CD4-positive, alpha-beta T cell treated with Interleukin-12 subunit alpha and Interleukin-12 subunit beta, for 1 hour (primary cell): ENCODE data around the gene PCDHA6.
"Not testable (repeated sequence)": the region's sequence is repeated elsewhere in the genome, so short reads cannot be mapped to it uniquely, and the experiment has no call there.

ENCODE experiments used
- DNase-seq: peaks from one replicate; pipeline ENCODE4 v3.0.0-alpha.2; 2020

The PCDHA6 gene

GRCh38 chr5:140821375-140822280, 6.1 kb upstream of the PCDHA6 start, which contains the start of gene PCDHA5:
Gene PCDHA5, plus strand, starts transcription at chr5:140821613.
- DNase-seq = no peak

DNA sequence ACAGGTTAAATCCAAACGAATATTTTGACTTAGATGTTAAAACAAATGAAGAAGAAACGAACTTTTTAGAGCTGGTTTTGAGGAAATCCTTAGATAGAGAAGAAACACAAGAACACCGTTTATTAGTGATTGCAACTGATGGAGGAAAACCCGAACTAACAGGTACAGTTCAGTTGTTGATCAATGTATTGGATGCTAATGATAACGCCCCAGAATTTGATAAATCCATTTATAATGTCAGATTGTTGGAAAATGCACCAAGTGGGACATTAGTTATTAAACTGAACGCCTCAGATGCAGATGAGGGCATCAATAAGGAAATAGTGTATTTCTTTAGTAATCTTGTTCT, 5.5 kb upstream of the PCDHA6 start:
- DNase-seq = no peak

GRCh38 chr5:140822969-140823368, 4.8 kb upstream of the PCDHA6 start:
- DNase-seq = not testable (repeated sequence)

GRCh38 chr5:140823475-140823874, 4.3 kb upstream of the PCDHA6 start:
- no peak for DNase-seq

- no peak for DNase-seq
Measured at GRCh38 chr5:140828362-140828737, 590 bp downstream of the PCDHA6 start.

GRCh38 chr5:140829511-140830501, 2.0 kb downstream of the PCDHA6 start:
- DNase-seq = not testable (repeated sequence)

GRCh38 chr5:140833993-140834392, 6.2 kb downstream of the PCDHA6 start, which contains the start of gene PCDHA7:
Gene PCDHA7, plus strand, starts transcription at chr5:140834269. Its CDS starts 115 bp downstream, at chr5:140834384.
- no peak for DNase-seq

- DNase-seq = not testable (repeated sequence)
Measured at GRCh38 chr5:140834439-140835008, 6.8 kb downstream of the PCDHA6 start.

GRCh38 chr5:140835622-140836510, 8.1 kb downstream of the PCDHA6 start:
- no peak for DNase-seq

- DNase-seq = peak; percentile 6
Measured at GRCh38 chr5:140840978-140841962, 13.5 kb downstream of the PCDHA6 start, which contains the start of gene PCDHA8. Gene PCDHA8, plus strand, starts transcription at chr5:140841187. Its CDS starts 135 bp downstream, at chr5:140841322.

GRCh38 chr5:140842798-140843733, 15.3 kb downstream of the PCDHA6 start:
- no peak for DNase-seq

DNA sequence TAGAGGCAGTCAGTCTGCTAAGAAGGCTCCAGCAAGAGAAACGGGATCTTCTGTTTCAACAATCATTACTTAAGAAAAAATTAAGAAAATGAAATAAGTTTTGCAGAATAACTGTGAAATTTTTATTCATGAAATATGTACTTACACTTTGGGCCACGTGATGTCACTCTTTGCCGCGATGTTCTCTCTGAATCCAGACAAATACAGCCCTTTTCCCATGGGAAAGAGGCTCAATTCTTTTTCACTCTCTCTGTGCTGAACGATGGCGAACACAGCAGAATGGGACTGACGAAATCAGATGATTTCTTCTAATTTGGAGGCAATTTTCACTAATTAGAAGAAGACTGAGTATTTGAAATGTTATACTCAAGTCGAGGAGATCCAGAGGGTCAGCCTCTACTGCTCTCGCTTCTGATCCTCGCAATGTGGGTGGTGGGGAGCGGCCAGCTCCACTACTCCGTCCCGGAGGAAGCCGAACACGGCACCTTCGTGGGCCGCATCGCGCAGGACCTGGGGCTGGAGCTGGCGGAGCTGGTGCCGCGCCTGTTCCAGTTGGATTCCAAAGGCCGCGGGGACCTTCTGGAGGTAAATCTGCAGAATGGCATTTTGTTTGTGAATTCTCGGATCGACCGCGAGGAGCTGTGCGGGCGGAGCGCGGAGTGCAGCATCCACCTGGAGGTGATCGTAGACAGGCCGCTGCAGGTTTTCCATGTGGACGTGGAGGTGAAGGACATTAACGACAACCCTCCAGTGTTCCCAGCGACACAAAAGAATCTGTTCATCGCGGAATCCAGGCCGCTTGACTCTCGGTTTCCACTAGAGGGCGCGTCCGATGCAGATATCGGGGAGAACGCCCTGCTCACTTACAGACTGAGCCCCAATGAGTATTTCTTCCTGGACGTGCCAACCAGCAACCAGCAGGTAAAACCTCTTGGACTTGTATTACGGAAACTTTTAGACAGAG, 20.7 kb downstream of the PCDHA6 start, which contains the start of gene PCDHA9:
Gene PCDHA9, plus strand, starts transcription at position 244 of the 964 bp plus-strand sequence. Its CDS starts 114 bp downstream, at position 358.
- not testable (repeated sequence) for DNase-seq

GRCh38 chr5:140849831-140850634, 22.3 kb downstream of the PCDHA6 start:
- DNase-seq = not testable (repeated sequence)

DNA sequence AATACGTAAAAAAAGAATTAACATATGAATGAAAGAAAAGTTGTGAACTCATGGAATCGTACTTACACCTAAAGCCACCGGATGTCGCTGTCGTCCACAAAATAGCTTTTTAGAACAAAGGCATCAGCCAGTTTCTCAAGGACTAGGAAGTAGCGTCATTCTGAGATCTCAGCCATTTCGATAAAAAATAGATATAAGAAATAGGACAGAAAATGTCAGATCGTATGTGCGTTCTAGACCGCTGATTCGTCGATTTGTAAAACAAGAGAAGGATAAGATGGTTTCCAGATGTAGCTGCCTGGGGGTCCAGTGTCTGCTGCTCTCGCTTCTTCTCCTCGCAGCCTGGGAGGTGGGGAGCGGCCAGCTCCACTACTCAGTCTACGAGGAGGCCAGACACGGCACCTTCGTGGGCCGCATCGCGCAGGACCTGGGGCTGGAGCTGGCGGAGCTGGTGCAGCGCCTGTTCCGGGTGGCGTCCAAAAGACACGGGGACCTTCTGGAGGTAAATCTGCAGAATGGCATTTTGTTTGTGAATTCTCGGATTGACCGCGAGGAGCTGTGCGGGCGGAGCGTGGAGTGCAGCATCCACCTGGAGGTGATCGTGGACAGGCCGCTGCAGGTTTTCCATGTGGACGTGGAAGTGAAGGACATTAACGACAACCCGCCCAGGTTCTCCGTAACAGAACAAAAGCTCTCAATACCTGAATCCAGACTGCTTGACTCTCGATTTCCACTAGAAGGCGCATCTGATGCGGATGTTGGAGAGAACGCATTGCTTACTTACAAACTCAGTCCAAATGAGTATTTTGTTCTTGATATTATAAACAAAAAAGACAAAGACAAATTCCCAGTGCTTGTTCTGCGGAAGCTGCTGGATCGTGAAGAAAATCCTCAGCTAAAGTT, 28.3 kb downstream of the PCDHA6 start, which contains the start of gene PCDHA10:
Gene PCDHA10, plus strand, starts transcription at position 126 of the 903 bp plus-strand sequence. Its CDS starts 152 bp downstream, at position 278.
- no peak for DNase-seq

DNA sequence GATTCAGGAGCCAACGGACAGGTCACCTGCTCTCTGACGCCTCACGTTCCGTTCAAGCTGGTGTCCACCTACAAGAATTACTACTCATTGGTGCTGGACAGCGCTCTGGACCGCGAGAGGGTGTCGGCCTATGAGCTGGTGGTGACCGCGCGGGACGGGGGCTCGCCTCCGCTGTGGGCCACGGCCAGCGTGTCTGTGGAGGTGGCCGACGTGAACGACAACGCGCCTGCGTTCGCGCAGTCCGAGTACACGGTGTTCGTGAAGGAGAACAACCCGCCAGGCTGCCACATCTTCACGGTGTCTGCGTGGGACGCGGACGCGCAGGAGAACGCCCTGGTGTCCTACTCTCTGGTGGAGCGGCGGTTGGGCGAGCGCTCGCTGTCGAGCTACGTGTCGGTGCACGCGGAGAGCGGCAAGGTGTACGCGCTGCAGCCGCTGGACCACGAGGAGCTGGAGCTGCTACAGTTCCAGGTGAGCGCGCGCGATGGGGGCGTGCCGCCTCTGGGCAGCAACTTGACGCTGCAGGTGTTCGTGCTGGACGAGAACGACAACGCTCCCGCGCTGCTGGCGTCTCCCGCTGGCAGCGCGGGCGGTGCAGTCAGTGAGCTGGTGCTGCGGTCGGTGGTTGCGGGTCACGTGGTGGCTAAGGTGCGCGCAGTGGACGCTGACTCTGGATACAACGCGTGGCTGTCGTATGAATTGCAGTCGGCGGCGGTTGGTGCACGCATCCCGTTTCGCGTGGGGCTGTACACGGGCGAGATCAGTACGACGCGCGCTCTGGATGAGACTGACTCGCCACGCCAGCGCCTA, 29.6 kb downstream of the PCDHA6 start:
- DNase-seq = no peak
